NCI-H2171 (cell line): ENCODE data around the gene ASIP.

Experiments
- DNase-seq: peaks from one replicate; lab custom pipeline; 2025; lab: John Stamatoyannopoulos, UW

ASIP gene

GRCh38 chr20:34312024-34312460 is 70.8 kb downstream of the ASIP start:
- no peak for DNase-seq

DNA sequence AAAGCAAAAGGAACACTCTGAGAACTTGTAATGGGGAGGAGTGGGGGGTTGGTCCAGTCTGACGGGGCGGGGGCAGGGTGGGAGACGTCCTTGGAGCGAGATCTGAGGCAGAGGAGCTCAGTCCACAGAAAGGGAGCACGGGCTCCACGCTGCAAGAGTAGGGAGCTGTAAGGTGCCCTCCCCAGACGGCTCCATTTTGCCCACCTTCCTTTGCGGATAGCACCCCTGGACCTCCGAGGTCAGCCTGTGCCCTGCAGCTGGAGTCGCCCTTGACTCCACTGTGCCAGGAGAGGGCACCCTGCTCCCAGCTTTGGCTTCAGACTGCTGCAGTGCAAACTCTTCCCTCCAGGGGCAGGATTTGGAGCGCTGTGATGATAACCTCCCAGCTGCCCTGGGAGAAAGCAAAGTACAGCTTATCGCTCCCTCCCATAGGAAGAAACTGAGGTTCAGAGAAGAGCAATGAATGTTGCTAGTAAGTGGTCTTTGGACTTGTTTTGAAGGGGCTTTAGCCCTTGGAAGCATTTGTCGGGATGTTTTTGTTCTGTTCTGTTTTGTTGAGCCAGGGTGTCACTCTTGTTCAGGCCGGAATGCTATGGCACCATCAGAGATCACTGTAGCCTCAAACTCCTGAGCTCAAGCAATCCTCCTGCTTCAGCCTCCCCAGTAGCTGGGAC is 71.5 kb downstream of the ASIP start:
- DNase-seq, result peak; percentile 86

GRCh38 chr20:34315236-34315635 is 74.0 kb downstream of the ASIP start:
- DNase-seq, result no peak

GRCh38 chr20:34316196-34316814 is 75.1 kb downstream of the ASIP start:
- DNase-seq, result no peak
